Mesenchymal stem cell (in vitro differentiated cells and primary cell): Measurements from ENCODE around the gene NUPR1.
A peak's percentile ranks its signal among the peaks of the same experiment; 100 is the strongest.

Experiments
- DNase-seq: peaks from one replicate; pipeline ENCODE4 v3.0.0-alpha.2; 2013
- H2AFZ ChIP-seq: one replicate; pipeline ENCODE4 v1.6.1; 2013; ENCODE audit warnings: low read depth, mild to moderate bottlenecking, control low read depth, inconsistent platforms, low read length, moderate library complexity
- H2AK5ac ChIP-seq: 2 replicates; pipeline ENCODE4 v1.6.1; 2013; ENCODE audit warnings: low read length, moderate library complexity, mild to moderate bottlenecking, inconsistent platforms; ENCODE audit not compliant: severe bottlenecking
- H2BK120ac ChIP-seq: one replicate; pipeline ENCODE4 v1.6.1; 2013; ENCODE audit warnings: low read depth, mild to moderate bottlenecking, inconsistent platforms, low read length, moderate library complexity
- H2BK12ac ChIP-seq, 2 experiments: one replicate each; pipeline ENCODE4 v1.6.1; 2013; ENCODE audit warnings: inconsistent platforms in 2 of 2, low read length in 2 of 2, mild to moderate bottlenecking in 2 of 2, moderate library complexity in 2 of 2, control low read depth in 1 of 2
- H2BK15ac ChIP-seq: one replicate; pipeline ENCODE4 v1.6.1; 2013; ENCODE audit warnings: mild to moderate bottlenecking, low read depth, inconsistent platforms; ENCODE audit not compliant: poor library complexity, severe bottlenecking
- H2BK5ac ChIP-seq: 2 replicates; pipeline ENCODE4 v1.6.1; 2013; ENCODE audit warnings: low read depth, mild to moderate bottlenecking, low read length, control low read depth, inconsistent platforms; ENCODE audit not compliant: poor library complexity, severe bottlenecking
- H3K14ac ChIP-seq, 2 experiments: one replicate each; pipeline ENCODE4 v1.6.1; 2013; ENCODE audit warnings: inconsistent platforms in 2 of 2, low read length in 2 of 2, control low read depth in 1 of 2, mild to moderate bottlenecking in 1 of 2, moderate library complexity in 1 of 2
- H3K18ac ChIP-seq, 2 experiments: one replicate each; pipeline ENCODE4 v1.6.1; 2013; ENCODE audit warnings: inconsistent platforms in 2 of 2, low read length in 2 of 2, control low read depth in 1 of 2, low read depth in 1 of 2, mild to moderate bottlenecking in 1 of 2
- H3K23ac ChIP-seq, 2 experiments: one replicate each; pipeline ENCODE4 v1.6.1; 2013; ENCODE audit warnings: inconsistent platforms in 2 of 2, low read length in 2 of 2, mild to moderate bottlenecking in 2 of 2, moderate library complexity in 2 of 2, control low read depth in 1 of 2
- H3K27ac ChIP-seq: 2 replicates; pipeline ENCODE4 v1.5.1; 2013; ENCODE audit warnings: mild to moderate bottlenecking, moderate library complexity, low read length, control low read depth, inconsistent platforms; ENCODE audit not compliant: poor library complexity, severe bottlenecking
- H3K27me3 ChIP-seq, 2 experiments: 2 replicates each; pipeline versions ENCODE4 v1.6.1 to v1.7.0; 2013; ENCODE audit warnings: low read length in 2 of 2, mild to moderate bottlenecking in 2 of 2, moderate library complexity in 2 of 2, control low read depth in 1 of 2, inconsistent platforms in 1 of 2; ENCODE audit not compliant: control insufficient read depth in 1 of 2, insufficient read depth in 1 of 2
- H3K36me3 ChIP-seq, 2 experiments: 2 replicates each; pipeline versions ENCODE4 v1.6.1 to v1.7.0; 2013; ENCODE audit warnings: low read length in 2 of 2, control low read depth in 1 of 2, inconsistent platforms in 1 of 2, low read depth in 1 of 2, mild to moderate bottlenecking in 1 of 2; ENCODE audit not compliant: insufficient read depth in 2 of 2, control insufficient read depth in 1 of 2
- H3K4ac ChIP-seq, 2 experiments: one replicate each; pipeline ENCODE4 v1.6.1; 2013; ENCODE audit warnings: inconsistent platforms in 2 of 2, low read length in 2 of 2, mild to moderate bottlenecking in 2 of 2, moderate library complexity in 2 of 2, control low read depth in 1 of 2, low read depth in 1 of 2
- H3K4me1 ChIP-seq: 2 replicates; pipeline ENCODE4 v1.6.1; 2013; ENCODE audit warnings: low read depth, low read length, control low read depth; ENCODE audit not compliant: control insufficient read depth, insufficient read depth
- H3K4me2 ChIP-seq: 2 replicates; pipeline ENCODE4 v1.6.1; 2013; ENCODE audit warnings: low read length, mild to moderate bottlenecking, inconsistent platforms; ENCODE audit not compliant: poor library complexity, severe bottlenecking
- H3K4me3 ChIP-seq, 2 experiments: 2 replicates each; pipeline versions ENCODE4 v1.5.1 to v1.7.0; 2013; ENCODE audit warnings: low read length in 2 of 2, mild to moderate bottlenecking in 2 of 2, control low read depth in 1 of 2, low read depth in 1 of 2; ENCODE audit not compliant: insufficient read depth in 1 of 2
- H3K79me1 ChIP-seq: replicated peaks from 2 replicates; pipeline ENCODE4 v1.6.1; 2013; ENCODE audit warnings: mild to moderate bottlenecking, control low read depth, low read length, inconsistent platforms; ENCODE audit not compliant: poor library complexity, severe bottlenecking
- H3K9ac ChIP-seq: 2 replicates; pipeline ENCODE4 v1.7.0; 2013; ENCODE audit warnings: mild to moderate bottlenecking, low read length, moderate library complexity
- H3K9me3 ChIP-seq: 2 replicates; pipeline ENCODE4 v1.7.0; 2013; ENCODE audit warnings: mild to moderate bottlenecking, low read length; ENCODE audit not compliant: control insufficient read depth
- H4K8ac ChIP-seq: one replicate; pipeline ENCODE4 v1.6.1; 2013; ENCODE audit warnings: inconsistent platforms, mild to moderate bottlenecking, low read length, moderate library complexity
- H4K91ac ChIP-seq: one replicate; pipeline ENCODE4 v1.6.1; 2013; ENCODE audit warnings: mild to moderate bottlenecking, low read length, inconsistent platforms
- WGBS: methylation state at CpG from one replicate; pipeline ENCODE4 v1.1.7; 2013; ENCODE audit warnings: mixed read lengths; 5-methylcytosine and 5-hydroxymethylcytosine counted together

NUPR1 gene

GRCh38 chr16:28558456-28558855, 19.7 kb upstream of the NUPR1 start:
- no peak for DNase-seq
- H3K23ac ChIP-seq: no peak overlapping the region
- 100% methylated on average over 2 of the region's 3 CpGs for WGBS
- H2BK5ac ChIP-seq: no peak overlapping the region
- no peak overlapping the region for H3K14ac ChIP-seq
- no peak overlapping the region for H3K9ac ChIP-seq
- no peak overlapping the region for H2BK12ac ChIP-seq
- H3K4me2 ChIP-seq: no peak overlapping the region
- H3K4ac ChIP-seq: no peak overlapping the region
- peaks cover 30% of the 10 kb centered on the region for H3K79me1 ChIP-seq
- no peak overlapping the region for H3K27ac ChIP-seq
- no peak overlapping the region for H2AFZ ChIP-seq
- H2BK120ac ChIP-seq: no peak overlapping the region
- no peaks in the 10 kb centered on the region for H3K9me3 ChIP-seq
- no peak overlapping the region for H3K4me3 ChIP-seq
- H2AK5ac ChIP-seq: no peak overlapping the region
- no peaks in the 10 kb centered on the region for H3K27me3 ChIP-seq
- H3K4me1 ChIP-seq: peaks cover 7% of the 10 kb centered on the region
- peaks cover 7% of the 10 kb centered on the region in 2 experiments for H3K36me3 ChIP-seq
- no peak overlapping the region for H4K8ac ChIP-seq
- no peak overlapping the region for H2BK15ac ChIP-seq
- H4K91ac ChIP-seq: no peak overlapping the region
- H3K18ac ChIP-seq: no peak overlapping the region

GRCh38 chr16:28556914-28557320, 18.1 kb upstream of the NUPR1 start:
- Histone ChIP-seq H2AK5ac (no peak overlapping the region), H3K79me1 (peaks cover 27% of the 10 kb centered on the region), H2BK12ac (no peak overlapping the region), H4K91ac (no peak overlapping the region), H4K8ac (no peak overlapping the region), H3K18ac (no peak overlapping the region), H2BK15ac (no peak overlapping the region), H2AFZ (no peak overlapping the region), H3K14ac (no peak overlapping the region), H3K4ac (no peak overlapping the region), H3K4me2 (no peak overlapping the region), H3K4me1 (peaks cover 7% of the 10 kb centered on the region), H3K9me3 (no peaks in the 10 kb centered on the region), H3K23ac (no peak overlapping the region), H3K36me3 (peaks cover 7% of the 10 kb centered on the region in 2 experiments), H3K27me3 (no peaks in the 10 kb centered on the region), H3K9ac (no peak overlapping the region), H2BK5ac (no peak overlapping the region), H3K4me3 (no peak overlapping the region), H3K27ac (no peak overlapping the region), H2BK120ac (no peak overlapping the region)
- no peak for DNase-seq
- whole genome bisulfite sequencing: 90% methylated on average over 1 of the region's 2 CpGs

GRCh38 chr16:28555561-28555960, 16.8 kb upstream of the NUPR1 start:
- no peak overlapping the region for H3K4me3 ChIP-seq
- H3K4me2 ChIP-seq: no peak overlapping the region
- H2BK5ac ChIP-seq: no peak overlapping the region
- no peak overlapping the region for H2AFZ ChIP-seq
- no peak overlapping the region for H2BK12ac ChIP-seq
- H3K27ac ChIP-seq: no peak overlapping the region
- H3K79me1 ChIP-seq: peaks cover 24% of the 10 kb centered on the region
- H2BK120ac ChIP-seq: no peak overlapping the region
- H3K14ac ChIP-seq: no peak overlapping the region
- H3K4ac ChIP-seq: no peak overlapping the region
- DNase-seq: no peak
- H2AK5ac ChIP-seq: no peak overlapping the region
- no peak overlapping the region for H4K91ac ChIP-seq
- whole genome bisulfite sequencing: 100% methylated on average over 2 of the region's 2 CpGs
- H3K9ac ChIP-seq: no peak overlapping the region
- H3K23ac ChIP-seq: no peak overlapping the region
- no peak overlapping the region for H4K8ac ChIP-seq
- no peak overlapping the region for H3K18ac ChIP-seq
- H2BK15ac ChIP-seq: no peak overlapping the region
- H3K4me1 ChIP-seq: peaks cover 7% of the 10 kb centered on the region
- no peaks in the 10 kb centered on the region for H3K27me3 ChIP-seq
- H3K9me3 ChIP-seq: no peaks in the 10 kb centered on the region
- peaks cover 7% of the 10 kb centered on the region in 2 experiments for H3K36me3 ChIP-seq

GRCh38 chr16:28554634-28555423, 16.1 kb upstream of the NUPR1 start:
- H3K14ac ChIP-seq: no peak overlapping the region
- no peak overlapping the region for H2BK12ac ChIP-seq
- H3K27me3 ChIP-seq: no peaks in the 10 kb centered on the region
- H2AK5ac ChIP-seq: peak overlapping the region; percentile 49
- no peaks in the 10 kb centered on the region for H3K9me3 ChIP-seq
- H3K23ac ChIP-seq: peak overlapping the region in 1 of 2 experiments; percentile 59
- peak overlapping the region in 1 of 2 experiments; percentile 18 for H3K18ac ChIP-seq
- H3K79me1 ChIP-seq: peaks cover 22% of the 10 kb centered on the region
- H2BK120ac ChIP-seq: no peak overlapping the region
- no peak overlapping the region for H3K27ac ChIP-seq
- peak overlapping the region; percentile 66 for H4K8ac ChIP-seq
- H3K4me2 ChIP-seq: peak overlapping the region; percentile 81
- no peak for DNase-seq
- peak overlapping the region; percentile 74 for H3K9ac ChIP-seq
- no peak overlapping the region for H2BK15ac ChIP-seq
- H4K91ac ChIP-seq: no peak overlapping the region
- peak overlapping the region in 1 of 2 experiments; percentile 79 for H3K4ac ChIP-seq
- H2AFZ ChIP-seq: peak overlapping the region; percentile 29
- H3K4me3 ChIP-seq: peak overlapping the region in 1 of 2 experiments; percentile 76
- H2BK5ac ChIP-seq: no peak overlapping the region
- H3K36me3 ChIP-seq: peaks cover 7% of the 10 kb centered on the region in 2 experiments
- 93% methylated on average over 15 of the region's 15 CpGs for WGBS
- peaks cover 7% of the 10 kb centered on the region for H3K4me1 ChIP-seq
